Mesothelial cell of epicardium (in vitro differentiated cells): ENCODE data around the gene PTP4A1. TPM values are rescaled to one million over a fixed set of nuclear protein-coding genes. Genes with fewer than 3 reads are reported as not detected.

Experiments used
- DNase-seq, 2 experiments: peaks; one replicate each; pipeline ENCODE4 v3.0.0; 2021; ENCODE audit warnings: low spot score in 2 of 2; ENCODE audit not compliant: unreplicated experiment in 2 of 2
- H3K27ac Mint-ChIP-seq: 2 replicates; pipeline ENCODE4 v1.8.0; 2021; ENCODE audit warnings: mixed read lengths
- H3K27me3 Mint-ChIP-seq: 2 replicates; pipeline ENCODE4 v1.8.0; 2021; ENCODE audit warnings: low read depth, mixed read lengths
- H3K36me3 Mint-ChIP-seq: 2 replicates; pipeline ENCODE4 v1.8.0; 2021; ENCODE audit warnings: mixed read lengths
- H3K4me1 Mint-ChIP-seq: 2 replicates; pipeline ENCODE4 v1.8.0; 2021; ENCODE audit warnings: mixed read lengths
- H3K4me3 Mint-ChIP-seq: 2 replicates; pipeline ENCODE4 v1.8.0; 2021; ENCODE audit warnings: mild to moderate bottlenecking, moderate library complexity, mixed read lengths
- H3K9me3 Mint-ChIP-seq: 2 replicates; pipeline ENCODE4 v1.8.0; 2021; ENCODE audit warnings: mixed read lengths
- CTCF ChIP-seq: fragments of 200-600 bp; sonication (generic); IDR thresholded peaks from one replicate; pipeline ENCODE4 v1.5.0; 2021; ENCODE audit warnings: antibody characterized with exemption; ENCODE audit not compliant: unreplicated experiment
- total RNA-seq: library from RNA; stranded (reverse); gene quantifications from 3 replicates; pipeline ENCODE4 v1.2.1, GENCODE V29; 2021

Gene PTP4A1
- total RNA-seq, 1 donor from 2014 or later = 51.5 TPM

DNA sequence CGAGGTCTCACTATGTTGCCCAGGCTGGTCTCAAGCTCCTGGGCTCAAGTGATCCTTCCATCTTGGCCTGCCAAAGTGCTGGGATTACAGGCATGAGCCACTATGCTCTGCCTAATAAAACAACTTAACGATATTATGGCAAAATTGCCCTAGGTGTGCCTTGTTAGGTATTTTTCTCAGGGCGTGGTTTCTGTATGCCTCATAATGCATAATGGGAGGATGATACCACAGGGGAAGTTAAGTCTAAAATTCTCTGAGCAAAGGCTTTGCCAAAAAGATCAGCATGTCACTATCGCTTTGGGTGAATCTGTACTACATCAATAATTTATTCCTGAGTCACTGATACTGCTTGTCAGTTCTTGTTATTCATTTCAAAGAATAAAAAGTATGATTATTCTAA, 15.9 kb upstream of the PTP4A1 start:
- DNase-seq = no peak
- H3K4me3 Mint-ChIP-seq = no peak overlapping the region
- no peaks in the 10 kb centered on the region for H3K27me3 Mint-ChIP-seq
- H3K4me1 Mint-ChIP-seq = peaks cover 5% of the 10 kb centered on the region
- no peak overlapping the region for H3K27ac Mint-ChIP-seq
- no peaks in the 10 kb centered on the region for H3K9me3 Mint-ChIP-seq
- H3K36me3 Mint-ChIP-seq = no peaks in the 10 kb centered on the region
- TF ChIP-seq CTCF = no peak

DNA sequence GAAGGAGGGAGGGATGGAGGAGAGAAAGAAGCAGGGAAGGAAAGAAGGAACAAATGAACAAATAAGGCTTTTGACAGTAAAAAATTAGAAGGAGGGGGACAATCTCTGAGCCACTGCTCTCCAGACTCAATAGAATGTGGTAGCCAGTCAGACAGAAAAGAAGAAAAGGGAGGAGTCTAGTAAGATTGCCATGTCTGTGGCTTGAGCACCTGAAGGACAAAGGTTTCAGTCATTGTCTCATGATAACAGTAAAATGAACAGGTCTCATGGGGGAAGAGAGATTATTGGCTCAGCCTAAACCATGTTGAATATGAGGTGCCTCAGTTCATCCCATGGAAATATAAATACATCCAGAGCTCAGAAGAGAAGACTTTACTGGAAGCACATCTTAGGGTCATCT, 14.0 kb upstream of the PTP4A1 start:
- no peak for TF ChIP-seq CTCF
- Mint-ChIP-seq H3K27ac (no peak overlapping the region), H3K36me3 (no peaks in the 10 kb centered on the region), H3K27me3 (no peaks in the 10 kb centered on the region), H3K4me1 (peaks cover 7% of the 10 kb centered on the region), H3K9me3 (no peaks in the 10 kb centered on the region), H3K4me3 (no peak overlapping the region)
- no peak for DNase-seq

GRCh38 chr6:63560801-63561287, 11.4 kb upstream of the PTP4A1 start:
- Mint-ChIP-seq H3K4me1 (peaks cover 13% of the 10 kb centered on the region), H3K9me3 (no peaks in the 10 kb centered on the region), H3K4me3 (no peak overlapping the region), H3K27ac (peak overlapping the region; percentile 24), H3K36me3 (no peaks in the 10 kb centered on the region), H3K27me3 (no peaks in the 10 kb centered on the region)
- no peak for TF ChIP-seq CTCF
- no peak for DNase-seq

GRCh38 chr6:63561288-63561687, 11.0 kb upstream of the PTP4A1 start:
- peaks cover 18% of the 10 kb centered on the region for H3K4me1 Mint-ChIP-seq
- H3K36me3 Mint-ChIP-seq = no peaks in the 10 kb centered on the region
- H3K4me3 Mint-ChIP-seq = no peak overlapping the region
- no peaks in the 10 kb centered on the region for H3K27me3 Mint-ChIP-seq
- H3K27ac Mint-ChIP-seq = no peak overlapping the region
- no peak for DNase-seq
- H3K9me3 Mint-ChIP-seq = no peaks in the 10 kb centered on the region
- no peak for TF ChIP-seq CTCF

DNA sequence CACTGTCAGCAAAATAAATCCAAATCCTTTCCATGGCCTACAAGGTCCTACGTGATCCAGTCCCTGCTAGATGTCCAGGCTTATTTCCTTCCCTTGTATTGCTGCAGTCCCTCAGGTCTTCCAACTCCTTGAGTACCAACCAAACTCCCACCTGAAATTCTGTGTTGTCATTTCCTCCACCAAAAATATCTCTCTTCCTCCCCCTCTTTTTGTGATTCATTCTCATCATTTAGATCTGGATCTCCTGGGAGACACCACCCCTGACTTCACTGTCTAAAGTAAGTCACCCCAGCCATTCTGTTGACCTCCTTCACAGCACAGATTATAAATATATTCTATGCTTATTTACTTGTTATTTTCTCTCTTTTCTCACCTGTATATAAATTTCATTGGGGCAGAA, 9.0 kb upstream of the PTP4A1 start:
- no peak for TF ChIP-seq CTCF
- H3K4me3 Mint-ChIP-seq = no peak overlapping the region
- H3K27ac Mint-ChIP-seq = no peak overlapping the region
- H3K9me3 Mint-ChIP-seq = peaks cover 16% of the 10 kb centered on the region
- H3K36me3 Mint-ChIP-seq = peaks cover 6% of the 10 kb centered on the region
- peaks cover 25% of the 10 kb centered on the region for H3K4me1 Mint-ChIP-seq
- DNase-seq = no peak
- H3K27me3 Mint-ChIP-seq = no peaks in the 10 kb centered on the region
